Fibroblast of lung (primary cell): ENCODE results near the gene MPG. TPM values are rescaled to one million over a fixed set of nuclear protein-coding genes. Genes with fewer than 3 reads are reported as not detected.

ENCODE experiments used
- DNase-seq, 2 donors: peaks; one replicate each; pipeline versions ENCODE4 v3.0.0 to v3.0.0-alpha.2; 2010; ENCODE audit warnings: low read depth in 2 of 2
- H2AFZ ChIP-seq: 2 replicates; pipeline ENCODE4 v1.5.1; 2012; ENCODE audit warnings: low read length, control low read depth, inconsistent platforms
- H3K27ac ChIP-seq: 2 replicates; pipeline ENCODE4 v1.5.1; 2011; ENCODE audit warnings: low read length, control low read depth; ENCODE audit not compliant: insufficient read depth
- H3K27me3 ChIP-seq: 2 replicates; pipeline ENCODE4 v1.5.1; 2011; ENCODE audit warnings: mild to moderate bottlenecking, low read length; ENCODE audit not compliant: control insufficient read depth, insufficient read depth
- H3K36me3 ChIP-seq: 2 replicates; pipeline ENCODE4 v1.5.1; 2011; ENCODE audit warnings: low read length; ENCODE audit not compliant: control insufficient read depth, insufficient read depth
- H3K4me1 ChIP-seq: 2 replicates; pipeline ENCODE4 v1.5.1; 2011; ENCODE audit warnings: low read length; ENCODE audit not compliant: control insufficient read depth, insufficient read depth; ENCODE audit errors: extremely low read depth
- H3K4me2 ChIP-seq: 2 replicates; pipeline ENCODE4 v1.5.1; 2011; ENCODE audit warnings: low read length, control low read depth; ENCODE audit not compliant: insufficient read depth; ENCODE audit errors: extremely low read depth
- H3K4me3 ChIP-seq, 4 experiments: fragments of 200-600 bp in 1 of 4; sonication (generic) in 1 of 4; replicated peaks in 1 of 4; 2 replicates each; pipeline ENCODE4 v1.5.1; 2011 to 2016; ENCODE audit warnings: low read length in 4 of 4, low read depth in 3 of 4, mild to moderate bottlenecking in 3 of 4, control low read depth in 2 of 4, inconsistent platforms in 1 of 4, mixed read lengths in 1 of 4; ENCODE audit not compliant: insufficient read depth in 1 of 4; ENCODE audit errors: control extremely low read depth in 1 of 4
- H3K79me2 ChIP-seq: 2 replicates; pipeline ENCODE4 v1.5.1; 2012; ENCODE audit warnings: mild to moderate bottlenecking, low read length, inconsistent platforms; ENCODE audit not compliant: control insufficient read depth, insufficient read depth
- H3K9ac ChIP-seq: 2 replicates; pipeline ENCODE4 v1.5.1; 2011; ENCODE audit warnings: mild to moderate bottlenecking, low read length, control low read depth; ENCODE audit not compliant: insufficient read depth
- H3K9me3 ChIP-seq: 2 replicates; pipeline ENCODE4 v1.5.1; 2012; ENCODE audit warnings: low read depth, low read length; ENCODE audit not compliant: control insufficient read depth, insufficient read depth
- H4K20me1 ChIP-seq: 2 replicates; pipeline ENCODE4 v1.5.1; 2011; ENCODE audit warnings: low read length; ENCODE audit not compliant: control insufficient read depth, insufficient read depth; ENCODE audit errors: extremely low read depth
- CTCF ChIP-seq, 2 donors: IDR thresholded peaks in 1 of 2; conservative IDR thresholded peaks in 1 of 2; 1 replicate in 1 of 2; 2 replicates in 1 of 2; pipeline ENCODE4 v1.5.1; 2011 to 2012; ENCODE audit warnings: low read length in 2 of 2, control low read depth in 1 of 2, inconsistent platforms in 1 of 2, low read depth in 1 of 2, mild to moderate bottlenecking in 1 of 2
- EZH2 ChIP-seq: IDR thresholded peaks from 2 replicates; pipeline ENCODE4 v1.5.1; 2012; ENCODE audit warnings: low read length, control low read depth, mild to moderate bottlenecking; ENCODE audit errors: missing control alignments
- polyA plus RNA-seq, 2 donors: library from polyadenylated mRNA; depleted of rRNA in 1 of 2; stranded (reverse) in 1 of 2; unstranded in 1 of 2; fragments of >200 nt; gene quantifications; 2 replicates each; pipeline ENCODE4 v1.2.1, GENCODE V29; 2011 to 2012; ENCODE audit warnings: missing spikeins in 1 of 2
- total RNA-seq: library from RNA; depleted of rRNA; stranded (reverse); fragments of >200 nt; gene quantifications from 2 replicates; pipeline ENCODE4 v1.2.1, GENCODE V29; 2014

The MPG gene
- total and polyA plus RNA-seq, 2 donors (not counting 1 experiment from before 2014, with no cell fraction given), result 45.4 to 268 TPM

GRCh38 chr16:60166-60565 lies 17.9 kb upstream of the MPG start:
- Histone ChIP-seq H3K27ac (no peak overlapping the region), H3K4me1 (peaks cover 2% of the 10 kb centered on the region), H3K79me2 (peaks cover 9% of the 10 kb centered on the region), H2AFZ (no peak overlapping the region), H3K9ac (no peak overlapping the region), H4K20me1 (no peaks in the 10 kb centered on the region), H3K4me3 (no peak overlapping the region), H3K4me2 (no peak overlapping the region), H3K27me3 (no peaks in the 10 kb centered on the region), H3K36me3 (peaks cover 66% of the 10 kb centered on the region), H3K9me3 (no peaks in the 10 kb centered on the region)
- no peak for DNase-seq
- TF ChIP-seq CTCF (conservative IDR thresholded peaks at IDR 0.05 in 1 of 2, IDR thresholded peaks at IDR 0.05 in 1 of 2; ENCODE audit: low read depth in 1 of 2, low read length in 2 of 2) (no peak), EZH2 (no peak)

GRCh38 chr16:60929-61878 lies 16.8 kb upstream of the MPG start:
- DNase-seq, result no peak

More at GRCh38 chr16:60929-61878, 16.8 kb upstream of the MPG start:
- H3K4me1 ChIP-seq, result peaks cover 7% of the 10 kb centered on the region
- no peak overlapping the region for H3K9ac ChIP-seq
- H3K4me2 ChIP-seq, result no peak overlapping the region
- H2AFZ ChIP-seq, result no peak overlapping the region
- H3K27me3 ChIP-seq, result no peaks in the 10 kb centered on the region
- H4K20me1 ChIP-seq, result no peaks in the 10 kb centered on the region
- peaks cover 63% of the 10 kb centered on the region for H3K36me3 ChIP-seq
- no peak for TF ChIP-seq EZH2
- TF ChIP-seq CTCF (conservative IDR thresholded peaks at IDR 0.05 in 1 of 2, IDR thresholded peaks at IDR 0.05 in 1 of 2; ENCODE audit: low read depth in 1 of 2, low read length in 2 of 2), result no peak
- H3K27ac ChIP-seq, result no peak overlapping the region
- H3K79me2 ChIP-seq, result peaks cover 18% of the 10 kb centered on the region
- no peak overlapping the region for H3K4me3 ChIP-seq
- H3K9me3 ChIP-seq, result no peaks in the 10 kb centered on the region
